Activated B cell treated with CpG ODN at 0.5 μM for 24 hours (primary cell): Measurements from ENCODE around the gene PSMD5. TPM values are rescaled to one million over a fixed set of nuclear protein-coding genes. Genes with fewer than 3 reads are reported as not detected.

ENCODE experiments used
- ATAC-seq: fragments of 200-7000 bp; cut with Tn5 transposase; one replicate; pipeline ENCODE4 v1.10.0; 2021; ENCODE audit warnings: low read depth, mild to moderate bottlenecking, moderate library complexity
- CTCF ChIA-PET: fragments of 350-600 bp; sonication (Branson Sonifier 250); formaldehyde crosslinking; loops from one replicate; lab custom pipeline; 2021; ENCODE audit warnings: antibody characterized with exemption; lab: Charles Lee
- POLR2A ChIA-PET: fragments of 350-600 bp; sonication (Branson Sonifier 250); formaldehyde crosslinking; loops from one replicate; lab custom pipeline; 2021; ENCODE audit warnings: antibody characterized with exemption; lab: Charles Lee
- DNase-seq: peaks from one replicate; pipeline ENCODE4 v3.0.0; 2022
- H3K27ac Mint-ChIP-seq: one replicate; pipeline ENCODE4 v1.8.0; 2020; ENCODE audit warnings: mixed read lengths
- H3K27me3 Mint-ChIP-seq: one replicate; pipeline ENCODE4 v1.8.0; 2021; ENCODE audit warnings: mixed read lengths
- H3K36me3 Mint-ChIP-seq: one replicate; pipeline ENCODE4 v1.8.0; 2021; ENCODE audit warnings: low read depth, mixed read lengths
- H3K4me1 Mint-ChIP-seq: one replicate; pipeline ENCODE4 v1.8.0; 2021; ENCODE audit warnings: mixed read lengths
- H3K4me3 Mint-ChIP-seq: one replicate; pipeline ENCODE4 v1.8.0; 2020; ENCODE audit warnings: mild to moderate bottlenecking, mixed read lengths
- H3K9me3 Mint-ChIP-seq: one replicate; pipeline ENCODE4 v1.8.0; 2020; ENCODE audit warnings: mixed read lengths
- CTCF ChIP-seq: fragments of 200-600 bp; IDR thresholded peaks from one replicate; pipeline ENCODE4 v1.8.0; 2022; ENCODE audit warnings: antibody characterized with exemption, mild to moderate bottlenecking
- intact Hi-C: fragments of 100-400 bp; cut with micrococcal nuclease; formaldehyde crosslinking; loops from one replicate; pipeline ENCODE4 v1.15.1; 2024
- total RNA-seq: library from RNA; stranded (reverse); gene quantifications from 2 replicates; pipeline ENCODE4 v1.2.3, GENCODE V29; 2022

The PSMD5 gene
- total RNA-seq, 1 donor from 2014 or later, result 38.9 TPM

- intact Hi-C loops, result no loop called here
- ChIA-PET POLR2A (interaction anchor here (0.7 to 12.1 kb wide), 9 partner anchors 9 to 146 kb away, joined by 3 to 179 read pairs (median 6); partner anchors contain the start of genes FBXW2, PHF19 and TRAF1), CTCF (interaction anchor here (1.0 to 1.4 kb wide), 4 partner anchors 10 to 47 kb away, joined by 3 to 6 read pairs (median 4); partner anchors contain the start of gene PHF19)
- ATAC-seq (no peak), DNase-seq (no peak)
- H3K4me1 Mint-ChIP-seq, result peaks cover 62% of the 10 kb centered on the region
- H3K36me3 Mint-ChIP-seq, result no peaks in the 10 kb centered on the region
- no peaks in the 10 kb centered on the region for H3K27me3 Mint-ChIP-seq
- H3K4me3 Mint-ChIP-seq, result no peak overlapping the region
- TF ChIP-seq CTCF, result no peak
- H3K9me3 Mint-ChIP-seq, result no peaks in the 10 kb centered on the region
- peak overlapping the region; percentile 24 for H3K27ac Mint-ChIP-seq
These were observed 47.0 kb upstream of the PSMD5 start for GRCh38 chr9:120889606-120890271.

- POLR2A ChIA-PET, result interaction anchor here (0.7 to 12.1 kb wide), 4 partner anchors 15 to 43 kb away, joined by 4 to 179 read pairs (median 88); partner anchors contain the start of gene TRAF1
These were observed 45.9 kb upstream of the PSMD5 start for GRCh38 chr9:120888626-120889025.

GRCh38 chr9:120886490-120886967 is 43.8 kb upstream of the PSMD5 start:
- H3K4me1 Mint-ChIP-seq, result peaks cover 35% of the 10 kb centered on the region
- ChIA-PET CTCF (interaction anchor here (0.6 to 1.1 kb wide), 2 partner anchors 39 to 95 kb away, joined by 3 read pairs; no protein-coding TSS in a partner anchor), POLR2A (interaction anchor here (1.1 to 9.8 kb wide), 8 partner anchors 10 to 186 kb away, joined by 4 to 114 read pairs (median 8); partner anchors contain the start of gene PHF19)
- intact Hi-C loops, result loop anchor here (1.0 kb wide), 1 partner anchor 9 kb away; the partner anchor contains the start of gene PHF19
- TF ChIP-seq CTCF, result no peak
- no peak overlapping the region for H3K27ac Mint-ChIP-seq
- H3K4me3 Mint-ChIP-seq, result peak overlapping the region; percentile 24
- no peak for DNase-seq
- peaks cover 4% of the 10 kb centered on the region for H3K27me3 Mint-ChIP-seq
- H3K9me3 Mint-ChIP-seq, result no peaks in the 10 kb centered on the region
- H3K36me3 Mint-ChIP-seq, result no peaks in the 10 kb centered on the region
- peak; percentile 71 for ATAC-seq

More at GRCh38 chr9:120888626-120889025, 45.9 kb upstream of the PSMD5 start:
- Mint-ChIP-seq H3K4me3 (no peak overlapping the region), H3K4me1 (peaks cover 56% of the 10 kb centered on the region), H3K27ac (no peak overlapping the region), H3K27me3 (peaks cover 1% of the 10 kb centered on the region), H3K36me3 (no peaks in the 10 kb centered on the region), H3K9me3 (no peaks in the 10 kb centered on the region)
- intact Hi-C loops, result no loop called here
- CTCF ChIA-PET, result interaction anchor here (1.3 kb wide), 1 partner anchor 48 kb away, joined by 4 read pairs; no protein-coding TSS in a partner anchor
- no peak for TF ChIP-seq CTCF
- ATAC-seq (no peak), DNase-seq (no peak)

GRCh38 chr9:120885958-120886357 is 43.2 kb upstream of the PSMD5 start:
- Mint-ChIP-seq H3K36me3 (no peaks in the 10 kb centered on the region), H3K9me3 (no peaks in the 10 kb centered on the region), H3K27ac (no peak overlapping the region), H3K4me1 (peaks cover 29% of the 10 kb centered on the region), H3K27me3 (peaks cover 4% of the 10 kb centered on the region), H3K4me3 (peak overlapping the region; percentile 24)
- ATAC-seq, result no peak
- POLR2A ChIA-PET, result interaction anchor here (1.1 to 9.8 kb wide), 8 partner anchors 10 to 186 kb away, joined by 4 to 114 read pairs (median 8); partner anchors contain the start of gene PHF19
- CTCF ChIA-PET, result interaction anchor here (1.0 to 1.2 kb wide), 3 partner anchors 9 to 95 kb away, joined by 3 read pairs; no protein-coding TSS in a partner anchor
- intact Hi-C loops, result loop anchor here (1.0 kb wide), 1 partner anchor 9 kb away; the partner anchor contains the start of gene PHF19
- DNase-seq, result no peak
- no peak for TF ChIP-seq CTCF
